PC-3 (cell line): ENCODE measurements around the gene FIZ1.

Experiments
- EZH2 ChIP-seq: fragments of 300-600 bp; sonication (generic); IDR thresholded peaks from one replicate; pipeline ENCODE4 v1.6.1; 2017; ENCODE audit warnings: antibody characterized with exemption, mild to moderate bottlenecking, low read length; ENCODE audit not compliant: unreplicated experiment
- EZH2phosphoT487 ChIP-seq: fragments of 300-600 bp; sonication (generic); IDR thresholded peaks from 2 replicates; pipeline ENCODE4 v1.6.1; 2018; ENCODE audit warnings: mild to moderate bottlenecking, antibody characterized with exemption, low read length, borderline replicate concordance
- TF ChIP-seq, protein P1 (sequence below): fragments of 300-600 bp; sonication (generic); conservative IDR thresholded peaks from 2 replicates; pipeline ENCODE4 v1.5.1; 2017; ENCODE audit warnings: antibody characterized with exemption, low read depth, mild to moderate bottlenecking, low read length

DNA sequence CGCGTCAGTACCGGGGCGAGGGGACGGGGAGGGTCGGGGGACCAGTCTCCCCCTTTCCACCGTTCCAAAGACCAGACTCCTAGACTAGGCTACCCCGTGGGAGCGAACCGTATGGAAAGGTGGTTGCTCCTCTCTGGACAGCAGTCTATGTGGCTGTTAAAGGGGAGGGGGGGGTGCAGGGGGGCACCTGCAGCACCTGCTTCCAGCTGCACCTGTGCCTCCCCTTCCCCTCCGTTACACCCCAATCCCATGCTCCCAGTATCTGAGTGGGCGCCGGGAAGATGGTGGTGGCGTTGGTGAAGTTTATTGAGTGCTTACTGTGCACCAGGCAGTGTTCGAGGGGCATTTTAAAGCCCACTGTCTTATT lies 1.3 kb upstream of the FIZ1 start:
- TF ChIP-seq, protein P1, sequence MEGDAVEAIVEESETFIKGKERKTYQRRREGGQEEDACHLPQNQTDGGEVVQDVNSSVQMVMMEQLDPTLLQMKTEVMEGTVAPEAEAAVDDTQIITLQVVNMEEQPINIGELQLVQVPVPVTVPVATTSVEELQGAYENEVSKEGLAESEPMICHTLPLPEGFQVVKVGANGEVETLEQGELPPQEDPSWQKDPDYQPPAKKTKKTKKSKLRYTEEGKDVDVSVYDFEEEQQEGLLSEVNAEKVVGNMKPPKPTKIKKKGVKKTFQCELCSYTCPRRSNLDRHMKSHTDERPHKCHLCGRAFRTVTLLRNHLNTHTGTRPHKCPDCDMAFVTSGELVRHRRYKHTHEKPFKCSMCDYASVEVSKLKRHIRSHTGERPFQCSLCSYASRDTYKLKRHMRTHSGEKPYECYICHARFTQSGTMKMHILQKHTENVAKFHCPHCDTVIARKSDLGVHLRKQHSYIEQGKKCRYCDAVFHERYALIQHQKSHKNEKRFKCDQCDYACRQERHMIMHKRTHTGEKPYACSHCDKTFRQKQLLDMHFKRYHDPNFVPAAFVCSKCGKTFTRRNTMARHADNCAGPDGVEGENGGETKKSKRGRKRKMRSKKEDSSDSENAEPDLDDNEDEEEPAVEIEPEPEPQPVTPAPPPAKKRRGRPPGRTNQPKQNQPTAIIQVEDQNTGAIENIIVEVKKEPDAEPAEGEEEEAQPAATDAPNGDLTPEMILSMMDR = no peak
- TF ChIP-seq EZH2phosphoT487 = no peak
- no peak for TF ChIP-seq EZH2
